Heart left ventricle (tissue), 16 donors: ENCODE data around the gene NUP88. TPM values are rescaled to one million over a fixed set of nuclear protein-coding genes. Genes with fewer than 3 reads are reported as not detected.

Experiments used
- ATAC-seq, 4 donors: fragments of 200-7000 bp; cut with Tn5 transposase; one replicate each; pipeline ENCODE4 v1.9.1; 2020 to 2022; ENCODE audit warnings: moderate library complexity in 4 of 4, mild to moderate bottlenecking in 3 of 4, moderate number of reproducible peaks in 1 of 4
- DNase-seq, 5 donors: peaks; one replicate each; pipeline ENCODE4 v3.0.0-alpha.2; 2020
- H3K27ac ChIP-seq, 12 donors: fragments of 200-600 bp; sonication (generic) in 4 of 12; one replicate each; pipeline versions ENCODE4 v1.5.0 to v1.8.0; 2016 to 2022; ENCODE audit warnings: mild to moderate bottlenecking in 2 of 12
- H3K27me3 ChIP-seq, 9 donors: fragments of 200-600 bp; sonication (generic) in 2 of 9; one replicate each; pipeline versions ENCODE4 v1.5.1 to v1.8.0; 2016 to 2022; ENCODE audit warnings: mild to moderate bottlenecking in 3 of 9
- H3K36me3 ChIP-seq, 9 donors: fragments of 200-600 bp; sonication (generic) in 2 of 9; one replicate each; pipeline versions ENCODE4 v1.5.0 to v1.8.0; 2018 to 2022; ENCODE audit warnings: mild to moderate bottlenecking in 2 of 9
- H3K4me1 ChIP-seq, 12 donors: fragments of 200-600 bp; sonication (generic) in 4 of 12; one replicate each; pipeline versions ENCODE4 v1.5.0 to v1.8.0; 2016 to 2022; ENCODE audit warnings: mild to moderate bottlenecking in 3 of 12
- H3K4me3 ChIP-seq, 12 donors: fragments of 200-600 bp; sonication (generic) in 4 of 12; one replicate each; pipeline versions ENCODE4 v1.5.0 to v1.8.0; 2017 to 2022; ENCODE audit warnings: mild to moderate bottlenecking in 9 of 12, moderate library complexity in 4 of 12
- H3K9me3 ChIP-seq, 12 donors: fragments of 200-600 bp; sonication (generic) in 4 of 12; one replicate each; pipeline versions ENCODE4 v1.5.0 to v1.8.0; 2016 to 2022; ENCODE audit warnings: mild to moderate bottlenecking in 1 of 12
- CTCF ChIP-seq, 12 donors: fragments of 200-600 bp; sonication (generic) in 4 of 12; IDR thresholded peaks; one replicate each; pipeline versions ENCODE4 v1.5.0 to v1.8.0; 2018 to 2022; ENCODE audit warnings: antibody characterized with exemption in 12 of 12, mild to moderate bottlenecking in 5 of 12
- POLR2A ChIP-seq, 2 donors: fragments of 450-650 bp; IDR thresholded peaks; one replicate each; pipeline ENCODE4 v1.6.1; 2017; ENCODE audit warnings: antibody characterized with exemption in 2 of 2, mild to moderate bottlenecking in 2 of 2, moderate library complexity in 2 of 2
- WGBS, 4 donors: extraction: QIAGEN DNeasy Blood & Tissue Kit in 2 of 4; methylation state at CpG; one replicate each; pipeline versions ENCODE4 v1.1.5 to v1.1.7; 2013 to 2018; 5-methylcytosine and 5-hydroxymethylcytosine counted together
- intact Hi-C, 10 donors: fragments of 100-400 bp; cut with DNase I; formaldehyde crosslinking; loops; one replicate each; pipeline versions ENCODE4 v1.11.1 to v1.14.2; 2022
- polyA plus RNA-seq, 2 donors: library from polyadenylated mRNA; stranded (reverse); fragments of 200-250 nt; gene quantifications; one replicate each; pipeline ENCODE4 v1.2.3, GENCODE V29; 2013
- total RNA-seq, 9 donors: library from RNA; depleted of rRNA in 2 of 9; stranded (reverse); fragments of >200 nt in 2 of 9; fragmentation: NEBNext Ultra II Directional in 3 of 9; extraction: Animal tissue kit (Norgen Biotek cat#: 25700) in 3 of 9; gene quantifications; one replicate each; pipeline versions ENCODE4 v1.1.0 to v1.2.4, GENCODE V29; 2016 to 2023
- donor health status: ischemic (EF 13 %, LVEDD 7.1; RV severe dilation, severe dysfunction).
- donor health status: healthy with polysubstance abuse.
- donor health status: DM: no; HTN: yes; CAD: no.
- donor health status: DM: no; HTN: no; CAD: no.
- donor health status: ischemic (EF 25% LVEDD 6.9; RV normal size, moderate dysfunction).
- donor health status: ischemic (EF 25% LVEDD 5.7; RV mildly dilated, moderate dysfunction).
- donor health status: healthy.
- donor health status: DM: yes; HTN: yes; CAD: no.
- donor health status: ischemic (EF 35%, LVEDD 5.7; RV mildly dilated, moderate dysfunction).
- donor health status: nonischemic (EF 11% LVEDD 7.7; RV severe dilation, severe dysfunction).
- donor health status: DM: yes; HTN: yes; CAD: no.
- donor health status: PGD.
- donor health status: ischemic (EF 29% LVEDD 5.4; RV normal size, mild dysfunction).
- donor health status: nonischemic (EF 23%, LVEDD 6.1; RV moderate dilation, normal function).

Gene NUP88
- total and polyA plus RNA-seq, 11 donors, result 27.5 to 69.6 (median 40.6) TPM

DNA sequence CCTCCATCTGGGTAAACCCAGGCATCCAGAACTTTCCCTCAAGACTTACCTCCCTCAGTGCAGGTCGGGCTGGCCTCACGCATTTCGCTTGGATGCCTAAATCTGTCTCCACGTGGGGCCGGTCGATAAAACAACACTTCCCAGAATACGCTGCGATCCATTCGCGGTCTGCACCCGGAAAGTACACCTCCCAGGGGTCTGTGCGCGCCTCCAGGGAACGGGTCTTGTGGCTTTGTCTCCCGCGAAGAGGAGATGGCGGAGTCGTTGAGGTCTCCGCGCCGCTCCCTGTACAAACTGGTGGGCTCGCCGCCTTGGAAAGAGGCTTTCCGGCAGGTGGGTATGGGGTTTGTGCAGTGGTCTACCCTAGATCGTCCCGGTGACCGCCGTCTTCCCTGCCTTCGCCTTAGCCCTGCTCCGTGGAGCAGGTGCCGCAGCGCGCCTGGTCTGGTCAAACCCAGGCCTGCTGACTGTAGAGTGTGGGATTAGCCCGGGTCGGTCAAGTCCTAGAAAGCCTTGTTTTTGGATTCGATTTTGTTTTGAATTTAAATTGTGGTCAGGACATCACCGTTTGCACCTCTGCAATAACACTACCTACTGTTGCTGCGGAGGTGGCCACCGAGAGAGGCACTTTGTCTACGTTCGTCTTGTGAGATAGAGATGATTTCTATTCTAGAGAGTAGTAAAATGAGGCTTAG lies 644 bp upstream of the NUP88 start, which contains the start of gene RPAIN:
TSS of gene RPAIN (plus strand) at position 224 of the 695 bp plus-strand sequence. CDS start at position 253, 29 bp downstream.
- no peaks in the 10 kb centered on the region for H3K9me3 ChIP-seq
- intact Hi-C loops, result loop anchor here in 1 of 10 donors (2.0 kb wide), 1 partner anchor 19 kb away; the partner anchor contains the start of gene C1QBP
- 0 to 1% (median 0%) methylated on average over 24 to 41 of the region's 41 CpGs for WGBS, 4 donors
- H3K36me3 ChIP-seq, result peaks cover 0 to 68% (median 58%) of the 10 kb centered on the region in 9 donors
- no peaks in the 10 kb centered on the region for H3K27me3 ChIP-seq
- DNase-seq, result peak; percentile 88 to 94 (median 91)
- peak within 1 kb of the TSS; percentile 56 to 87 (median 82) for H3K27ac ChIP-seq
- TF ChIP-seq POLR2A (IDR thresholded peaks at IDR 0.05) (peak in 1 of 2 donors; percentile 45), CTCF (IDR thresholded peaks at IDR 0.05) (no peak)
- H3K4me1 ChIP-seq, result peaks cover 5 to 39% (median 28%) of the 10 kb centered on the region in 12 donors
- ATAC-seq, result peak; percentile 91 to 94 (median 92)
- H3K4me3 ChIP-seq, result peak within 1 kb of the TSS; percentile 63 to 94 (median 78)

DNA sequence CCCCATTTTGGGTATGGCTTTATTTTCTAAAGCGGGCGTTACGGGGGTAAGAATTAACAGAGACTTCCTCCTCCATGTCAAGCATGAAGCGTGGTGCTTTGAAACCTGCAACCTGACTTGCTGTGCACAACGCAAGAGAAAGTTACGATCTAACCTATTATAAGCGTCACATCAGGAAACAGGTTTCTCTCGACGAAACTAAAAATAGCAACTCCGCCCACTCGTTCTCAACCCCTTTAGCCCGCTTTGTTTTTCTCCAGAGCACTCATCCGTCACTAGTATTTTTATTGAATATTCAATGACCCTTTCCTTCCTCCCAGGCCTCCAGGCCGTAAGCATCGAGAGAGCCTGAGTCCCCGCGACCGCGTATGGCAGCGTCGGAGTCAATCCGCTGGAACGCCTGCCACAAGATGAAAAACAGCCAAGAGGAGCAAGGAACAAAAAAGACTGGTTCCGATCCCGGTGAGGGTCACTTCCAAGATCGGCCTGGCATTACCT lies 555 bp downstream of the NUP88 start:
- H3K4me3 ChIP-seq, result peak overlapping the region; percentile 63 to 94 (median 78)
- H3K27me3 ChIP-seq, result no peaks in the 10 kb centered on the region
- peak in 2 of 5 donors; percentile 21 to 58 for DNase-seq
- intact Hi-C loops, result no loop called here
- peaks cover 0 to 68% (median 57%) of the 10 kb centered on the region in 9 donors for H3K36me3 ChIP-seq
- TF ChIP-seq POLR2A (IDR thresholded peaks at IDR 0.05) (no peak), CTCF (IDR thresholded peaks at IDR 0.05) (no peak)
- peak in 3 of 4 donors; percentile 0 to 6 (median 1) for ATAC-seq
- no peaks in the 10 kb centered on the region for H3K9me3 ChIP-seq
- peaks cover 5 to 45% (median 28%) of the 10 kb centered on the region in 12 donors for H3K4me1 ChIP-seq
- WGBS, 4 donors, result 0 to 1% (median 0%) methylated on average over 26 of the region's 26 CpGs
- peak overlapping the region; percentile 4 to 87 (median 82) for H3K27ac ChIP-seq

DNA sequence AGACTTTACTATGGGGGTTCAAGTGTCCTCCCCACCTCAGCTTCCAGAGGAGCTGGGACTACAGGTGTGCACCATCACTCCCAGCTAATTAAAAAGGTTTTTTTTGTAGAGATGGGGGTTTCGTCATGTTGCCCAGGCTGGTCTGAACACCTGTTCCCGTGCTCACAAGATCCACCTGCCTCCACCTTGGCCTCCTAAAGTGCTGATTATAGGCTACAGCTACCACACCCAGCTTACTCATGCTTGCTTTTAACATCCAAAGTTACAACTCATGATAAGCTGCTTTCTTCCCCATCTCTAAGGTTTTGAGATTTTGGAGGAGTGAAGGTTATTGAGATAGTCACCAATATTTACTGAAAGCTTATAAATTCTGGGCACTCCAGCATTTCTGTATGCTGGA lies 2.6 kb downstream of the NUP88 start:
- peaks cover 0 to 68% (median 57%) of the 10 kb centered on the region in 9 donors for H3K36me3 ChIP-seq

More for the DNA sequence above, 2.6 kb downstream of the NUP88 start:
- 91 to 96% (median 93%) methylated on average over 2 of the region's 2 CpGs for WGBS, 4 donors
- Histone ChIP-seq H3K27ac (no peak overlapping the region), H3K4me3 (no peak overlapping the region), H3K9me3 (no peaks in the 10 kb centered on the region), H3K27me3 (no peaks in the 10 kb centered on the region), H3K4me1 (peaks cover 5 to 46% (median 27%) of the 10 kb centered on the region in 12 donors)
- ATAC-seq (no peak), DNase-seq (no peak)
- no peak for TF ChIP-seq CTCF (IDR thresholded peaks at IDR 0.05)
- no peak for TF ChIP-seq POLR2A (IDR thresholded peaks at IDR 0.05)
- intact Hi-C loops, result no loop called here
